Activated CD8-positive, alpha-beta memory T cell treated with anti-CD3 and anti-CD28 coated beads, Interleukin-2, amount 50 U/mL, for 4 hours (primary cell): ENCODE measurements around the gene RELB.

Source experiments
- DNase-seq: peaks from one replicate; pipeline ENCODE4 v3.0.0-alpha.2; 2020

The RELB gene

DNA sequence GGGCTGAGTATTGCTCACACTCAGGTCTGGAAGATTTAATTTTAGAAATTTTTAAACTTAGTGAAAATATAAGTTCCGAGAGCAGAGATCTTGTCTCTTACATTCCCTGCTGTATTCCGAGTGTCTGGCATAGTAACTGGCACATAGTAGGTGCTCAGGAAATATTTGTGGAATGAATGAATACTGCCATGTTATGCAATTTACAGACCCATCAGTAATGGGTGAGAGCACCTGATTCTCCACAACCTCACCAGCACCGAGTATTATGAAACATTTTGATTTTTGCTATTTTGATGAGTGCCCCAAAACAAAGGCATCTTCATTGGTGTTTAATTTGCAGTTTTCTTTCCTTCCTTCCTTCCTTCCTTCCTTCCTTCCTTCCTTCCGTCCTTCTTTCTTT, 21.8 kb downstream of the RELB start:
- DNase-seq = no peak

- no peak for DNase-seq
These were observed 24.0 kb downstream of the RELB start for GRCh38 chr19:45025264-45025663.

DNA sequence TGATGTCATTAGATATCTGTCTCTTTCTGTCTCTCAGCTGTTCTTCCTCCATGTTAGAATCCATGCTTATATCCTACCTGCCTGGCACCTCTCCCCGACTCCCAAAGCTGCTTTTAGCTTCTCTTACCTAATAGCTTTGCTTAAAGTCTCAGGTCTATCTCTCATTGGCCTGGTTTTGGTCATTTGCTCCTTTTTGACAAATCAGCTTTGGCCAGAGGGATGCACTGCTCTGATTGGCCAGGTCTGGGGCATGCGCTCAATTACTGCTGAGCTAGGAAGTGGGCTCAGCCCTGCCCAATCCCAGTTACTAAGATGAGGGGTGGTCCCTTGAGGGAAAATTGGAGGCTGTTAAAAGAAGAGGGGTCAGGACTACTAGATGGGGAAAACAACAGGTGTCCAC, 26.1 kb downstream of the RELB start:
- DNase-seq = no peak

GRCh38 chr19:45030825-45031224, 29.6 kb downstream of the RELB start:
- no peak for DNase-seq

DNA sequence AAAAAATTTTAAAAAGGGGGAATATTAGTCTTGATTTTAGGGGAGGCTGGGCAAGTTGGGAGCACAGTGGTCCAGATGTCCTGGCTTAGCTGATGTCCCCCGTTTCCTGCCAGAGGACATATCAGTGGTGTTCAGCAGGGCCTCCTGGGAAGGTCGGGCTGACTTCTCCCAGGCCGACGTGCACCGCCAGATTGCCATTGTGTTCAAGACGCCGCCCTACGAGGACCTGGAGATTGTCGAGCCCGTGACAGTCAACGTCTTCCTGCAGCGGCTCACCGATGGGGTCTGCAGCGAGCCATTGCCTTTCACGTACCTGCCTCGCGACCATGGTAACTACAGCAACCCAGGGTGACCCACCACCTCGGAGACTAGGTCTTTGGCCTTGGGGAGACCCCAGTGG, 31.2 kb downstream of the RELB start:
- no peak for DNase-seq

GRCh38 chr19:45035755-45036154, 34.5 kb downstream of the RELB start:
- DNase-seq = no peak

- DNase-seq = no peak
These were observed 36.3 kb downstream of the RELB start for GRCh38 chr19:45037393-45038169.

GRCh38 chr19:45038931-45039893, 37.9 kb downstream of the RELB start, which contains the start of gene CLASRP:
Gene CLASRP (plus strand): TSS chr19:45039045. CDS start chr19:45040213, 1,168 bp downstream.
- peak; percentile 88 for DNase-seq

GRCh38 chr19:45040059-45040771, 39.0 kb downstream of the RELB start:
- DNase-seq = no peak

DNA sequence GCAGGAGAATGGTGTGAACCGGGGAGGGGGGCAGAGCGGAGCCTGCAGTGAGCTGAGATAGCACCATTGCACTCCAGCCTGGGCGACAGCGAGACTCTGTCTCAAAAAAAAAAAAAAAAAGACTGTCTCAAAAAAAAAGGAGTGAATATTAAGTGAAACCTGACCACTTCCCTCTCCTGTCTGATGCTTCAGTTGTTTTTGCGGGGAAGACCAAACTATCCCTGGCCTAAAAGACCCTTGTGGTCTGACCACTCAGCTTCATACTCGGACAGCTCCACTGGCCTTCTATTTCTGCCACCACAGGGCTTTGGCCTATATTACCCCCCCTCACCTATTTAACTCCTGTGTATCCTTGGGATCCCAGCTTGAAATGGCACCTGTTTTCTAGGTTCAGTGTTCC, 39.9 kb downstream of the RELB start:
- no peak for DNase-seq

- DNase-seq = no peak
These were observed 44.5 kb downstream of the RELB start for GRCh38 chr19:45045671-45046353.

DNA sequence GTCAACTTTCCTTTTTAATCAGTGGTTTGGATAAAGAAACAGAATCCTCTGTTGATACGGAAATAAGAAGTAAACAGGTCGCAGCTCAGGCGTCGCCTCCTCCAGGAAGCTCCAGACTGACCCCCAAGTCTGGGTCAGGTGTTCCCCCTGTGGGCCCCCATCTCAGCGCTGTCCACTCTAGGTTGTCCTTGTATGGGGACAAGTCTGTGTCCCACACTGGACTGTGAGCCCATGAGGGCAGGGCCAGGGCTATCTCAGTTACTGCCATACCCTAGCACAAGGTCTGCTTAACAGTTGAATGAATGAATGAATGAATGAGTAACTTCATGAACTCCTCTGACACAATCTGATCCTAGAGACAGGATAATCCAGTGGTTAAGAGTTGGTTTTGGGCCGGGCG, 45.1 kb downstream of the RELB start:
- DNase-seq = no peak

DNA sequence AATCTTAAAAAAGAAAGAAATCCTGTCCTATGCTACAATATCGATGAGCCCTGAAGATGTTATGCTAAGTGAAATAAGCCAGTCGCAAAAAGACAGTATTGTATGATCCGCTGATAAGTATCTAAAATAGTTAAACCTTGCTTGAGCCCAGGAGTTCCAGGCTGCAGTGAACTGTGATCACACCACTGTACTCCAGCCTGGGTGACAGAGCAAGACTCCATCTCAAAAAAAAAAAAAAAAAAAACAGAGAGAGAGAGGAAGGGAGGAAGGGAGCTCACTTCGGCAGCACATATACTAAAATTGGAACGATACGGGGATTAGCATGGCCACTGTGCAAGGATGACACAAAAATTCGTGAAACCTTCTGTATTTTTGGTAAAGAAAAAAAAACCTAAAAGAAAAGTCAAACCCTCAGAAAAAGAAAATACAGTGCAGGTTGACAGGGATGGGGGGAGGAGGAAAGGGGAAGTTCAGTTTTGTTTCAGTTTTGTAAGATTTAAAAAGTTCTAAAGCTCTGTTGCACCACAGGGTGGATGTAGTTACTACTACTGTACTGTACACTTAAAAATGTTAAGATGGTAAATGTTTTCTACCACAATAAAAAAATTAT, 46.0 kb downstream of the RELB start:
- no peak for DNase-seq

GRCh38 chr19:45049073-45049736, 47.9 kb downstream of the RELB start:
- no peak for DNase-seq

- DNase-seq = no peak
These were observed 48.8 kb downstream of the RELB start for GRCh38 chr19:45050036-45050435.

- DNase-seq = no peak
These were observed 50.8 kb downstream of the RELB start for GRCh38 chr19:45051929-45052579.

- no peak for DNase-seq
These were observed 55.6 kb downstream of the RELB start for GRCh38 chr19:45056831-45057230.

GRCh38 chr19:45057444-45057843, 56.2 kb downstream of the RELB start:
- no peak for DNase-seq

DNA sequence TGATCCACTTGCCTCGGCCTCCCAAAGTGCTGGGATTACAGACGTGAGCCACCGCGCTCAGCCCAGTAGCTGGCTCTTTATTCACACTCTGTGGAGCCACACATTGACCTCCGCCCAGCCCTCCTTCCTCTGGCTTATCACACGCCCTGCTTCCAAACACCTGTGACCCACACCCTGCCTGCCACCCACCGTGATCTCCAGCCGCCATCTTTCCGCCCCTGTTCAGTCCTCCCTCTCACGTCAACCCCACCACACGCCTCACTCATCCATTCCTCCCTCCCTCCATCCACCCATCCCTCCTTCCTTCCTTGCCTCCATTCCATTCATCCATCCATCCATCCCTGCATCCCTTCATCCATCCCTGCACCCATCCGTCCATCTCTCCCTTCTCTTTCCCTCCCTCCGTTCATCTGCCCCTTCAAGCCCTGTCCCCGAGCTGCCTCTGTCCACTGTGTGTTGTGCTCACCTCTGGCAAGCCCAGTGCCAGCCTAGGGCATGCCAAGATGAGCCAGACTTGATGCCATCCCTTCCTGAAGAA, 57.4 kb downstream of the RELB start:
- DNase-seq = no peak

DNA sequence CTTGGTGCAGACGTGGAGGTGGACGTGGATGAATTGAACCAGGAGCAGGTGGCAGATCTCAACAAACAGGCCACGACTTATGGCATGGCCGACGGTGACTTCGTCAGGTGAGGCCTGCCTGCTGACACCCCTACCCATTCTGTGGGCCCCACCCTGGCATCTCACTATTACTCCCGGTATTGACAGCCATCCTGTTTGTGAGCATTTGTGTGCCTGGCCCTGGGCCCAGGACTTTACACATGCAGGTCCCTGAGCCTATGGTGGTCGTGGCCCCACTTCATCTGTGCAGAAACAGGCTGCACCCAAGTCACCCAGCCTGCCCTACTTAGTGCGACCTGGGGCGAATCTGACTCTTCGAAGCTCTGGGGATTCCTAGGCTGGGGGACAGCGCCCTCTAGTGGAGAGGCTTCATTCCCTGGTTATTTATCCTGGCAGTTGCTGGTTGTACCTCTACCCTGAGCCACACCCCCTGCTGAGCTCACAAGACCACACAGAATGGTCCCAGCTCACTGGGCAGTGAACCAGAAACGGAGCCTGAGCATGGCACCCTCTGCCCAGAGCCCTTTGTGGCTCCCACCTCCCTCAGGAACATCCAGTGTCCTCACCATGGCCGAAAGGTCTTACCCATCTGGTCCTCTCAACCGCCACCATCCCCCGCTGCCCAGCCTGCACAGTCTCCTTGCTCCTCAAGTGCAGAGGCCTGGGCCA, 58.1 kb downstream of the RELB start:
- peak; percentile 85 for DNase-seq
